Measurements from ENCODE around the gene PRF1.
"Not testable (repeated sequence)": the region's sequence is repeated elsewhere in the genome, so short reads cannot be mapped to it uniquely, and the experiment has no call there.

GRCh38 chr10:70643272-70643671 is 40.7 kb upstream of the PRF1 start:
- TF ChIP-seq, protein P1, sequence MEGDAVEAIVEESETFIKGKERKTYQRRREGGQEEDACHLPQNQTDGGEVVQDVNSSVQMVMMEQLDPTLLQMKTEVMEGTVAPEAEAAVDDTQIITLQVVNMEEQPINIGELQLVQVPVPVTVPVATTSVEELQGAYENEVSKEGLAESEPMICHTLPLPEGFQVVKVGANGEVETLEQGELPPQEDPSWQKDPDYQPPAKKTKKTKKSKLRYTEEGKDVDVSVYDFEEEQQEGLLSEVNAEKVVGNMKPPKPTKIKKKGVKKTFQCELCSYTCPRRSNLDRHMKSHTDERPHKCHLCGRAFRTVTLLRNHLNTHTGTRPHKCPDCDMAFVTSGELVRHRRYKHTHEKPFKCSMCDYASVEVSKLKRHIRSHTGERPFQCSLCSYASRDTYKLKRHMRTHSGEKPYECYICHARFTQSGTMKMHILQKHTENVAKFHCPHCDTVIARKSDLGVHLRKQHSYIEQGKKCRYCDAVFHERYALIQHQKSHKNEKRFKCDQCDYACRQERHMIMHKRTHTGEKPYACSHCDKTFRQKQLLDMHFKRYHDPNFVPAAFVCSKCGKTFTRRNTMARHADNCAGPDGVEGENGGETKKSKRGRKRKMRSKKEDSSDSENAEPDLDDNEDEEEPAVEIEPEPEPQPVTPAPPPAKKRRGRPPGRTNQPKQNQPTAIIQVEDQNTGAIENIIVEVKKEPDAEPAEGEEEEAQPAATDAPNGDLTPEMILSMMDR (IDR thresholded peaks at IDR 0.05 in 8 of 11, conservative IDR thresholded peaks at IDR 0.05 in 3 of 11), result not testable (repeated sequence)
- TF ChIP-seq POLR2AphosphoS5, POLR2A (IDR thresholded peaks at IDR 0.05): not testable (repeated sequence)

All from spleen (tissue), 7 donors.